ENCODE results near the gene CD2. TPM values are rescaled to one million over a fixed set of nuclear protein-coding genes. Genes with fewer than 3 reads are reported as not detected.

The CD2 gene
- total RNA-seq, 1 experiment from 2014 or later, result 0.10 TPM

DNA sequence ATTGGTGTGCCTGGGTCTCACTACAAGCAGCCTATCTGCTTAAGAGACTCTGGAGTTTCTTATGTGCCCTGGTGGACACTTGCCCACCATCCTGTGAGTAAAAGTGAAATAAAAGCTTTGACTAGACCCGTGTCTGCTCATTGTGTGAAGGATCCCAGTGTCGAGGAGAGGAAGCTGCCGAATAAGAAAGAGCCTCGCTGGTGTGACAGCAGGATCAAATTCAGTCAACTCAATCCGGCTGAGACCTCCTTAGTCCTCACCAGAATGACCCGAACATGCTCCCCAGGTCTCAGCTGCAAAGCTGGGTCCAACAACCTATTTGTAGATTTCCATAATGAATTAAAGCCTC is 14.8 kb downstream of the CD2 start:
- intact Hi-C loops (cut with micrococcal nuclease; ENCODE audit: unreplicated experiment), result no loop called here
- POLR2A ChIA-PET, result no interaction called here
- DNase-seq (ENCODE audit: low read depth, low spot score) (no peak), ATAC-seq (no peak)
- CTCF ChIA-PET, result no interaction called here
- Histone ChIP-seq H3K36me3 (ENCODE audit: control insufficient read depth, insufficient read depth, low read length) (no peaks in the 10 kb centered on the region), H3K9me3 (ENCODE audit: control insufficient read depth, insufficient read depth, low read depth, low read length) (no peaks in the 10 kb centered on the region), H3K27ac (ENCODE audit: low read length) (no peak overlapping the region), H3K4me3 (ENCODE audit: low read depth in 2 of 2, low read length in 2 of 2) (no peak overlapping the region), H3K4me1 (ENCODE audit: control insufficient read depth, insufficient read depth, low read length) (no peaks in the 10 kb centered on the region), H3K27me3 (ENCODE audit: control insufficient read depth, insufficient read depth, low read length) (no peaks in the 10 kb centered on the region)
- BruUV-seq (replicated peaks), result no TSS peak
- TF ChIP-seq CTCF (IDR thresholded peaks at IDR 0.05) (no peak), POLR2AphosphoS5 (IDR thresholded peaks at IDR 0.05; ENCODE audit: low read depth, low read length) (no peak), SIN3A (IDR thresholded peaks at IDR 0.05; ENCODE audit: borderline replicate concordance, insufficient read depth, low read depth, low read length) (no peak), TCF7L2 (IDR thresholded peaks at IDR 0.05; ENCODE audit: low read depth, low read length) (no peak)
- TF ChIP-seq, protein P1, sequence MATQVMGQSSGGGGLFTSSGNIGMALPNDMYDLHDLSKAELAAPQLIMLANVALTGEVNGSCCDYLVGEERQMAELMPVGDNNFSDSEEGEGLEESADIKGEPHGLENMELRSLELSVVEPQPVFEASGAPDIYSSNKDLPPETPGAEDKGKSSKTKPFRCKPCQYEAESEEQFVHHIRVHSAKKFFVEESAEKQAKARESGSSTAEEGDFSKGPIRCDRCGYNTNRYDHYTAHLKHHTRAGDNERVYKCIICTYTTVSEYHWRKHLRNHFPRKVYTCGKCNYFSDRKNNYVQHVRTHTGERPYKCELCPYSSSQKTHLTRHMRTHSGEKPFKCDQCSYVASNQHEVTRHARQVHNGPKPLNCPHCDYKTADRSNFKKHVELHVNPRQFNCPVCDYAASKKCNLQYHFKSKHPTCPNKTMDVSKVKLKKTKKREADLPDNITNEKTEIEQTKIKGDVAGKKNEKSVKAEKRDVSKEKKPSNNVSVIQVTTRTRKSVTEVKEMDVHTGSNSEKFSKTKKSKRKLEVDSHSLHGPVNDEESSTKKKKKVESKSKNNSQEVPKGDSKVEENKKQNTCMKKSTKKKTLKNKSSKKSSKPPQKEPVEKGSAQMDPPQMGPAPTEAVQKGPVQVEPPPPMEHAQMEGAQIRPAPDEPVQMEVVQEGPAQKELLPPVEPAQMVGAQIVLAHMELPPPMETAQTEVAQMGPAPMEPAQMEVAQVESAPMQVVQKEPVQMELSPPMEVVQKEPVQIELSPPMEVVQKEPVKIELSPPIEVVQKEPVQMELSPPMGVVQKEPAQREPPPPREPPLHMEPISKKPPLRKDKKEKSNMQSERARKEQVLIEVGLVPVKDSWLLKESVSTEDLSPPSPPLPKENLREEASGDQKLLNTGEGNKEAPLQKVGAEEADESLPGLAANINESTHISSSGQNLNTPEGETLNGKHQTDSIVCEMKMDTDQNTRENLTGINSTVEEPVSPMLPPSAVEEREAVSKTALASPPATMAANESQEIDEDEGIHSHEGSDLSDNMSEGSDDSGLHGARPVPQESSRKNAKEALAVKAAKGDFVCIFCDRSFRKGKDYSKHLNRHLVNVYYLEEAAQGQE (IDR thresholded peaks at IDR 0.05; ENCODE audit: insufficient read depth in 1 of 2, low read depth in 2 of 2, low read length in 1 of 2), result no peak
- in situ Hi-C loops (cut with HindIII; ENCODE audit: low pct_unique_long_range_greater_than_20kb, low sequenced_read_pairs), result no loop called here

DNA sequence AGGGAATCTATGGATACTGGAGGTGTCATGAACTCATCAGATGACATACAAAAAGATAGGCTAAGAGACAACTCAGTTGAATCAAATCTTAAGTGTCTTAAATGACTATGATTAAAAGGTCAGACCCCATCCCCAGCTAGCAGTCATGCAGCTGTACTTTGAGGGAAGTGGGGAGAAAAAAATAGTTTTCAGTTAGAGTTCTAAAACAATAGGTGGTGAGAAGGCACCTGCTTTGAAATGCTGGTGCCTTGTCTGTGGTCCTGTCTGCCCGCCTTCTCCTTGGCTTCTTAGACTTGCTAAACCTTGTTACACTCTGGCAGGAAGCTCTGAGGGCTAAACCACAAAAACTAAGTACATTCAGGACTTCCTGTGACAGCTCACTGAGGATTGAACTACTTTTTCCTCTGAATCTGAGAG is 15.3 kb downstream of the CD2 start:
- POLR2A ChIA-PET, result no interaction called here
- H3K36me3 ChIP-seq (ENCODE audit: control insufficient read depth, insufficient read depth, low read length), result no peaks in the 10 kb centered on the region
- H3K27ac ChIP-seq (ENCODE audit: low read length), result no peak overlapping the region
- intact Hi-C loops (cut with micrococcal nuclease; ENCODE audit: unreplicated experiment), result no loop called here
- CTCF ChIA-PET, result no interaction called here
- TF ChIP-seq, protein P1 (IDR thresholded peaks at IDR 0.05; ENCODE audit: insufficient read depth in 1 of 2, low read depth in 2 of 2, low read length in 1 of 2), result no peak
- TF ChIP-seq CTCF (IDR thresholded peaks at IDR 0.05), result no peak
- TF ChIP-seq SIN3A (IDR thresholded peaks at IDR 0.05; ENCODE audit: borderline replicate concordance, insufficient read depth, low read depth, low read length), result no peak
- no peak for TF ChIP-seq TCF7L2 (IDR thresholded peaks at IDR 0.05; ENCODE audit: low read depth, low read length)
- no peak for TF ChIP-seq POLR2AphosphoS5 (IDR thresholded peaks at IDR 0.05; ENCODE audit: low read depth, low read length)
- H3K4me3 ChIP-seq (ENCODE audit: low read depth in 2 of 2, low read length in 2 of 2), result no peak overlapping the region
- no peaks in the 10 kb centered on the region for H3K4me1 ChIP-seq (ENCODE audit: control insufficient read depth, insufficient read depth, low read length)
- H3K27me3 ChIP-seq (ENCODE audit: control insufficient read depth, insufficient read depth, low read length), result no peaks in the 10 kb centered on the region
- DNase-seq (ENCODE audit: low read depth, low spot score) (no peak), ATAC-seq (no peak)
- in situ Hi-C loops (cut with HindIII; ENCODE audit: low pct_unique_long_range_greater_than_20kb, low sequenced_read_pairs), result no loop called here
- no peaks in the 10 kb centered on the region for H3K9me3 ChIP-seq (ENCODE audit: control insufficient read depth, insufficient read depth, low read depth, low read length)
- no TSS peak for BruUV-seq (replicated peaks)

All from Panc1 (cell line).